Hepatocyte (in vitro differentiated cells): Measurements from ENCODE around the gene PIBF1.

ENCODE experiments used
- EZH2 ChIP-seq: fragments of 200-600 bp; sonication (generic); IDR thresholded peaks from 2 replicates; pipeline ENCODE4 v1.6.1; 2016; ENCODE audit warnings: antibody characterized with exemption, mild to moderate bottlenecking, borderline replicate concordance
- TF ChIP-seq, protein P1 (sequence below): fragments of 200-600 bp; sonication (generic); IDR thresholded peaks from 2 replicates; pipeline ENCODE4 v1.5.1; 2016; ENCODE audit warnings: antibody characterized with exemption, mild to moderate bottlenecking; ENCODE audit not compliant: poor library complexity

DNA sequence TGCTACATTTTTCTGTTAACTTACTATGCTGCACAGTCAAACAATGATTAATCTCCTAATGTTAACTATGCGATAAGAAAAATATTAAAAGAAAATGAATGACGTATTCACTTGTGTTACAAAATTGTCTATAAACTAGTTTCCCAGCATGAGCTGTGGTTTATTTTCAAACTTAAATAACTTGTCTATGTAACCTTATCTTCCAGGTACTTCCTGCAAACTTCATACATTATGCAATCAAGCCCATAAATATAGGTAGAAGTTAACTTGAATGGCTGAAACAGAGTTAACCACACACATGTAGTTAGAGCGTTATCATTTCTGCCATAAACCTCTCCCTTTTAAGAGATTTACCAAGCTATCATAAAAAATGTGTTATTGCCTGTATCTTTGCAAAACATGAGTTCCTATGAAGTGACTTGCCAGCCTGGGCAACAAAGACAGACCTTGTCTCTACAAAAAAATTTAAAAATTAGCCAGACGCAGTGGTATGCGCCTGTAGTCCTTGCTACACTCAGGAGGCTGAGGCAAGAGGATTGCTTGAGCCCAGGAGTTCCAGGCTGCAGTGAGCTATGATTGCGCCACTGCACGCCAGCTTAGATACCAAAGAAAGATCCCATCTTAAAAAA lies 259.1 kb downstream of the PIBF1 start:
- TF ChIP-seq, protein P1, sequence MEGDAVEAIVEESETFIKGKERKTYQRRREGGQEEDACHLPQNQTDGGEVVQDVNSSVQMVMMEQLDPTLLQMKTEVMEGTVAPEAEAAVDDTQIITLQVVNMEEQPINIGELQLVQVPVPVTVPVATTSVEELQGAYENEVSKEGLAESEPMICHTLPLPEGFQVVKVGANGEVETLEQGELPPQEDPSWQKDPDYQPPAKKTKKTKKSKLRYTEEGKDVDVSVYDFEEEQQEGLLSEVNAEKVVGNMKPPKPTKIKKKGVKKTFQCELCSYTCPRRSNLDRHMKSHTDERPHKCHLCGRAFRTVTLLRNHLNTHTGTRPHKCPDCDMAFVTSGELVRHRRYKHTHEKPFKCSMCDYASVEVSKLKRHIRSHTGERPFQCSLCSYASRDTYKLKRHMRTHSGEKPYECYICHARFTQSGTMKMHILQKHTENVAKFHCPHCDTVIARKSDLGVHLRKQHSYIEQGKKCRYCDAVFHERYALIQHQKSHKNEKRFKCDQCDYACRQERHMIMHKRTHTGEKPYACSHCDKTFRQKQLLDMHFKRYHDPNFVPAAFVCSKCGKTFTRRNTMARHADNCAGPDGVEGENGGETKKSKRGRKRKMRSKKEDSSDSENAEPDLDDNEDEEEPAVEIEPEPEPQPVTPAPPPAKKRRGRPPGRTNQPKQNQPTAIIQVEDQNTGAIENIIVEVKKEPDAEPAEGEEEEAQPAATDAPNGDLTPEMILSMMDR, result no peak
- no peak for TF ChIP-seq EZH2
